GM10847 (cell line): ENCODE measurements around the gene IGSF21.

Experiments used
- POLR2A ChIP-seq: IDR thresholded peaks from 2 replicates; pipeline ENCODE4 v1.6.1; 2011; ENCODE audit not compliant: insufficient read length; ENCODE audit errors: extremely low read depth

The IGSF21 gene

DNA sequence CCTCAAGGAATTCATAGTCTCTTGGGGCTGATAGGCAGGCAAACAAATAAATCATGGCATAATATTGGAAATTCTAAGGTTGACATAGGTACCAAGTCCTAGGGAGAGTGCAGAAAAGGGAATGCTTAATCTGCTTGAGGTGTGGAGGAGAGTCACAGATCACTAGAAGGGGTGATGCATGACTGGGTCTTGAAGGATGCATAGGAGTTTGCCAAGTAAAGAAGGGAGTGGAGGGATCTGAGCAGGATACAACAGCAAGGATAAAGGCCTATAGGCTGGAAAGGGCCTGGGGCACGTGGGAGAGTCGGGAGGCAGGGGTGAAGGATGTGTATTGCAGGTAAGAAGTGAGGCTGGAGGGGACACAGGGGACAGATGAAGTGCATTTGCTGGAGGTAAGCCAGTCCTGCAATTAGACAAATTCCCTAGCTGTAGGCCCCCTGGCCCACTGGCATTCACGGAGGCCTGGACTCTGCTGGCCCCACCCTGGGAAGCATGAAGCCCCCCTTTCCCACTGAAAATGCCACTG lies 15.9 kb downstream of the IGSF21 start:
- no peak for TF ChIP-seq POLR2A

DNA sequence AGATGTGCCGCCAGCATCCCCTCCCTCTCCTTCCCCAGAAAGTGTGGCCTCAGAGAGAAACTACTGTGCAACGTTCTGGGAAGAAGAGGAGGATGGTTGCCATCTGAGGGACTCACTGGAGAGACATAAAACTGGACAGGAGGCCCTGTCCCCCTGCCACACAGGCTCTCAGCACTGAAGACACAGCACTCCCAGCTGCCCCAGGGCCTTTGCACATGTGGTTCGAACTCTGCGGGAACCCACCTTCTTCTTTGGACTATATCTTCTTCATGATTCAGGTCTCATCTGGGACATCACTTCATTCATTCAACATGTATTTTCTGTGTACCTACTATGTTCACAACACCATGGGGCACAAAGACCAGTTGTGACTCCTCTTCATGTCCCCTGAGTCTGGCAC lies 17.4 kb downstream of the IGSF21 start:
- TF ChIP-seq POLR2A = no peak

DNA sequence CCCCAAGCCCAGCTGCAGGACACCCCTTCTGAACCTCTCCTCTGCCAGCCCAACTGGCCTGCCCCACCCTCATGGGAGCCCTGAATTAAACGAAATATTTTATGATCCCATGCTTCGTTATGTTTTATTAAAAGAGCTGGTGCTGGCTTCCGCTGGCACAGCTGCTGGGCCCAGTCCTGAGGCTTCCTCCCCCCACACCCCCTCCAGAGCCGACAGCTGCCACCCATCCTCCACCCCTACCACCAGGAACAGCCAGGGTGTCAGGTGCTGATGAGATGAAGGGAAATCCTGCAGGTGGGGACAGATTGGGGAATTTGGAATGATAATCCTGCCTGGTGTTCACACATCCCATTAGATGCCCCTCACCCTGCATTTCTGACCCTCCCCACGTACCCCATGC lies 19.0 kb downstream of the IGSF21 start:
- TF ChIP-seq POLR2A = no peak

DNA sequence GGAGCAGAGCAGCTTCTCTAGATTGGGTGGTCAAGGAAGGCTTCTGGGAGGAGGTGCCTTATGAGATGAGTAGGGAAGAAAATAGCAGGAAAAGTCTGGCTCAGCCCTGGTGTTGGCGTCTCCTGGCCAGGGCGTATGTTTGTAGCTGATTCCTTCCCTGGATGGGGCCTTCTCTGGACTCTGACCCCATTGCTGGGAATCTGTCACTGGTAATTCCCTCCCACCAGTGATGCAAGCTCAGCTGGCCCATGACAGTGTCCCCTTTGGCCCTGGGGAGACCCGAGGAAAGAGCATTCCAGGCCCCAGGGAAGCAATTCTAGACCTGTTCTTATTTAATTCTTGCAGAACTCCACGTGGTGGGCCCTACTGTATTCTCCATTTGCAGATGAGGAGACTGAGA lies 20.7 kb downstream of the IGSF21 start:
- TF ChIP-seq POLR2A = no peak

DNA sequence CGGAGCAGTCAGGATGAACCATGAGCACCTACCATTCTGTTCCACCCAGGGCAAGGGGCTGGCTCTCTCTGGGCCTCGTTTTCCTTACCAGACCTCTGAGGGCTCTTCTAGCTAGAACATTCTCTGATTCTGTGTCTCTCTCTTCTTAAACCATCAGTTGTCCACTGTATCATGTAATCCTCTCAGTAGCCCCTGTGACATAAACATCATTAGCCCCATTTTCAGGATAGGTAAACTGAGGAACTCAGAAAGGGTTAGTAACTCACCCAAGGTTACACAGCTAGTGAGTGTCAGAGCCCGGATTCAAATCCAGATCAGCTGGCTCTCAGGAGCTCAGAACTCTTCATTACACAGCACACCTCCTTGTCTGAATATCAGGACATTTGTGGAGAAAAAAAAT lies 22.8 kb downstream of the IGSF21 start:
- TF ChIP-seq POLR2A = no peak

DNA sequence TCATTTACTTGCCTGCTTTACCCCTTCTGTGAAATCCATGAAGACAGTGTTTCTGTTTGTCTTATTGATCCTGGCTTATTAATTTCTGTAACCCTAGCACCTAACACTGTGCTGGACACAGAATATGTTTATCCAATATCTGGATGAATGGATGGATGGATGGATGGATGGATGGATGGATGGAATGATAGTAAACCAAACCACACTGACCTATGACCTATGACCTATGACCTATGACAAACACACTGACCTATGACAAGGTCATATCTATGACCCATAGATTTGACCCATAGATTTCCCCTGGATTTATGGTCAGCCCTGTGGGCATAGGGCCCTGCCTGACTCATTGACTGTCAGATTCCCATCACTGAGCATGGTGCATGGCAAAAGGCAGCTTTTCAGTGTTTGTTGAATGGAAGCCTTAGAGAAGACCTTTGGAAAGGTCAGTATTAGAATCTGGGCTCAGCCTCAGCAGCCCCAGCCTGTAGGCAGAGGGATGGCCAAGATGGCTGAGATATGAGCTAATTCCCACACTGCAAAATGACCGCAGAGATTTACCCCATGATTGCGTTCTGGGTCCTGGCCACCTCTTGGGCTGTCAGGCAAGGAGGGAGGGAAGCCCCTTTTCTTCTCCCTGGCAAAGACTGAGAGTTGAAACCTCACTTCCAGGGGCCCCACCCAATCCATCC lies 24.6 kb downstream of the IGSF21 start:
- TF ChIP-seq POLR2A = no peak

DNA sequence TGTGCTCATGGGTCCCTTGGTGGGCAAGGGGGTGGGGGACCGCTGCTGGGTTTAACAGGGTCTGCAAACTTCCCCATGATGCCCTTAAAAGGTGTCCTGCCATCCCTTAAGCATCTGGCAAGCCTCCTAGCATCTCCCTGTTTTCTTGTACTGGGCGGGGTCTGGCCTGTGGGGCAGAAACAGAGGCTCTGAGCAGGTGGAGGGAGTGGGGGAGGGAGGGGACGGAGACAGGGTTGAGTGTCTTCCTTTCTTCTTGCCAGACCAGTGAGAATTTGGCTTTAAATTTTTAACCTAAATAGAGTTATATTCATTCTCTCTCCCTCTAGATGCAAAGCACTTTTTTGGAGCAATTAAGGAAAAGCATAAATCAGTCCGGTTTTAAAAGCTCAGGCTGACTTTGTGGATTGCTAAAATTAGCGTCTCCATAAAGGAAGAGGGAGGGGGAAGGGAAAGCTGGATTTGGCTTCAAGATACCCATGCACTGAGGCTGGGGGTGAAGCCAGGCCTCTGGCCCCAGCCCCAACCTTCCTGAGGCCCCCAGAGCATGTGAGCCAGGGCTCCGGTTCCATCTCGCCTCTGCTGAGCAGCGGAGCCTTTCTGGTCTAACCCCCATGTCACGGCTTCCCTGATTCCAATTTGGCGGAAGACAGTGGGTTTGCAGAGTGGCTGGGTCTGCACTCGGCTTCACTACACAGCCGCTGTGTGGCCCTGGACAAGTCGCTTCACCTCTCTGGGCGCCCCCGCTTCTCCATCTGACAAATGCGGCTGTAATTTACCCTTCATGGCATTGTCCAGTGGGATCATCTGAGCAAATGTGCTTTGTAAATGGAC lies 25.3 kb downstream of the IGSF21 start:
- TF ChIP-seq POLR2A = no peak

DNA sequence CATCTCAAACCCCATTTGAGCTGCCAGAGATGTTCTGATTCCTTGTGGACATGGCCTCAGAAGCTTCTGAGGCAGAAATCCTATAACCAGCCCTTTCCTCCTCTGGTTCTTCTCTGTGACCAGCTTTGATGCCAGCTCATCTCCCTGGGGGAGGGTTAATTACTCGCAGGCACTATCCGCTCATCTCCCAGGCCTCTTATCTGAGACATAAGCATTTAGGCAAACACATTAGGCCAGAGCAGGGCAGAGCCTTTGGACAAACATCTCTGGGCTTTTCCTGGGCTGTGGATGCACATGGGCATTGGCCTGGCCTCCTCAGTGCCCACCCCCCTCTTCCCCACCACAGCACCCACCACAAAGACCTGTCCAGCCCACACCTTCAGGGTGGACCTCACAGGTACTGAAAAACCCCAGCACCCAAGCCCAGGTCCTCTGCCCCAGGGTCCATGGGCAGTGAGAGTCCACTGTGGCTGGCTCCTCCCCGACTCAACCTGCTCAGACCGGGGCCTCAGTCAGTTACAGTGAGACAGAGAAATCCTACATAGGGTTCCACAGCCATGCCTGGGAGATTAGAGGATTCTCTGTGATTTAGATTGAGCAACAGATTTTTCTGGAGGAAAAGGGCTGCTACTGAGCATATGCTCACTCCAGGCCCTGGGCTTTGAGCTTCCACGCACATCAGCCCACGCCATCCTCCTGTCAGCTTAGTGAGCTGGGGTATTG lies 26.9 kb downstream of the IGSF21 start:
- TF ChIP-seq POLR2A = no peak

DNA sequence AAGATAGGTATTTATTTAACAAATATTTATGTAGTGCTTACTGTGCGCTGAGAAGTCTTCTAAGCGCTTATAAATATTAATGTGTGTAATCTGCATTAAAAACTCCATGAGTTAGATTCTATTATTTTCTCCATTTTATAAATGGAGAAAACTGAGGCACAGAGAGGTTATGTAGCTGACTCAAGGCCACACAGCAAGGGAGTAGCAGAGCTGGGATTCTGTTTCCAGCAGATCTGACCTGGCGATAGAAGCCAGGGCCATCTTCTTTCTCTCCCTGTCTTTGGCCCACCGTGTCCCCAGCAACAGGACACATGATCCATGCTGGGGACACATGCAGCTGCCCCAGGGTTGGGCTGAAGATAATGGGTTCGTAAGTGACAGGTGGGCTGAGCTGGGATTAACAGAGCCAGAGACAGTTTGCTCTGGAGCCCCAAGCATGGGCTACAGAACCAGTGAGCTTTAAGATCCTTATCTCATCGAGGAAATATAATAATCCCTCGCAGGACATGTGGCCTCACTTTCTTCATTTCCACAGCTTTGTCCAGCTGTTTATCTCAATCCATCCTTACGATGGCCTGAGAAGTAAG lies 30.3 kb downstream of the IGSF21 start:
- no peak for TF ChIP-seq POLR2A

DNA sequence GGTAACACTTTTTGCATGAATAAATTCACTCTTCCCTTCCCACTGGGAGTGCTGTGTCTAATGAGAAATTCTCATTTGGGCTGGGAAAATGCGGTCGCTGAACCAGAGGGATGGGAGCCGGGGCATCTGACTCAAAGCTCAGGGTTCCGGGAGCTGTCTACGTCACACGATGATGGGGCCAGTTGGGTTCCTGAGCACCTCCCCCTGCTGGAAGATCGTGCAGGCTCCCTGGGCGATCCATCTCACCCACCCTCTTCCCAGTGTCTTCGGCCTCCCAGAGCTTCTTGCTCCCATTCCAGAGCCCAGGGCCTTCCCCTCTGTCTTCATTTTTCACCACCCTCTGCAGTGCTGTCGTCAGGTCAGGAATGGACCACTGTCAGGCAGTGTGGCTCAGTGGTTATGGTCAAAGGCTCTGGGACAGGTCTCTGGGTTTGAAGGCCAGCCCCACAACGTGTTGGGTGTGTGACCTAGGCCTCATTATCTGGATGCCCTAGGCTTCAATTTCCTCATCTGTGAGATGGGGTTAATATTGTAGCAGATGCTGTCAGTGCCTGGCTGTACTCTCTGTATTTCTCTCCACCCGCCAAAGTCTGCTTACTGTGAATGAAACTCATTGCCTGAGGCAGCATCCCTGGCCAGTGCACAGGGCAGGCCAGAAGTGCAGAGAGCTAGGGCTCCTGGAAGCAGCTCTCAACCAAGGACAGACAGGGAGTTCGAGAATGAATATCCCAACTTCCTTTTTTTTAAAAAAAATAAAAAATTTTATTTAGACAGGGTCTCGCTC lies 31.8 kb downstream of the IGSF21 start:
- TF ChIP-seq POLR2A = no peak

DNA sequence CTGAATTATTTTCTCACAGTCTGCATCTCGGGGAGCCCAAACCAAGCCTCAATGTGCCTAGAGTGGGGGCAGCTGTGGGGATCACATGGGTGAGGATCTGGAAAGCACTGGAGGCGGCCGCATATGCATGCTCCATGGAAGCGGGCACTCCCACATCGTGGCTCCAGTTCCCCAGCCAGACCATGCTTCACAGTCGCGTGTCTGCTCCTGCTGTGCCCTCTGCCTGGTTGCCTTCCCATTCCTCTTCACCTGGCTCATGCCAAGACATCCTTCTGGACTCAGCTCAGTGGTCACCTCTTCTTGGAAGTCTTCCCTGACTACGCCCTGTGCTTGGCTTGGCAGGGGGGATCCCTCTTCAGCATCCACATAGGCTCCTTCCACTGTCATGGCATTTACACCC lies 32.8 kb downstream of the IGSF21 start:
- no peak for TF ChIP-seq POLR2A

DNA sequence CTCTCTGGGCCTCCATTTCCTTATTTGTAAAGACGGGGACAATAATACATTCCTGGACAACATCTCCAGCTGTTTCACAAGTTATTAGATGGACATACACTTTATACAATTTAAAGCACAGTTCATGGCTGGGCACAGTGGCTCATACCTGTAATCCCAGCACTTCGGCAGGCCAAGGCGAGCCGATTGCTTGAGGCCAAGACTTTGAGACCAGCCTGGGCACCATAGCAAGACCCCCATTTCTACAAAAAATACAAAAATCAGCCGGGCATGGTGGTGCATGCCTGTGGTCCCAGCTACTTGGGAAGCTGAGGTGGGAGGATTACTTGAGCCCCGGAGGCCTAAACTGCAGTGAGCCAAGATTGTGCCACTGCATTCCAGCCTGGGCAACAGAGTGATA lies 34.1 kb downstream of the IGSF21 start:
- TF ChIP-seq POLR2A = no peak

DNA sequence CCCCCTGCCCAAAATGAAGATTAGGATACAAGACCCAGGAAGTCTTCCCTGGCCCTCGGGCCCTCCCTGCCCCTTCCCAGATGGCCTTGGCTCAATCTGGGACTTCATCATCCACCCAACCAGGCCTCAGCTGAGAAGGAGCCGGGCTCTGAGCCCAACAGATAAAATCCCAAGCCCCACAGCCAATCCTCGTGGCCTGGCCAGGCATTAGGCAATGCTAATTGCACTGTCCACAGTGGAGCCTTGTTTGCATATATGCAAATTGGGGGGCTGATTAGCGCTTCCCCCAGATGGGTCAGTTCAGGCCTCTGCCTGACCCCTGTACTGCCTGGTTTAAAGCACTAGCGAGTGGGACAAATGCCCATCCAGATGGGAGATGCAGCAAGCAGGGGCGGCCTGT lies 34.9 kb downstream of the IGSF21 start:
- no peak for TF ChIP-seq POLR2A

DNA sequence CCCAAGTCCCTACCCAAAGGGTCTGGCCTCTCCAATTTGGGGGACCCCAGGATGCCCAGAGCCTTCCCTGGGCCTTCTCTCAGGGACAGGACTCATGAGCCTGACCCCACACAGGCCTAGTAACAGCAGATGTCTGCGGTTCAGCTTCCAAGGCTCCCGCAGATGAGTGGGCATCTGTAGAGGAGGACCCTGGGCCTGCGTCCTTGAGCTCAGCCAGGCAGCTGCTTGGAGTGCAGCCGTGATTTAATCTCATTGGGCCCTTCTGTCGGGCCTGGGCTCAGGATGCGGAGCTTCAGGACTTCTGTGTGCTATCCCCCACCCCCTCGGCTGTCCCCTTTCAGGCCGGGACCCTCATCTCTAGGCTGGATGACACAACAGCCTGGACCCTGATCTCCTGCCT lies 35.4 kb downstream of the IGSF21 start:
- TF ChIP-seq POLR2A = no peak

DNA sequence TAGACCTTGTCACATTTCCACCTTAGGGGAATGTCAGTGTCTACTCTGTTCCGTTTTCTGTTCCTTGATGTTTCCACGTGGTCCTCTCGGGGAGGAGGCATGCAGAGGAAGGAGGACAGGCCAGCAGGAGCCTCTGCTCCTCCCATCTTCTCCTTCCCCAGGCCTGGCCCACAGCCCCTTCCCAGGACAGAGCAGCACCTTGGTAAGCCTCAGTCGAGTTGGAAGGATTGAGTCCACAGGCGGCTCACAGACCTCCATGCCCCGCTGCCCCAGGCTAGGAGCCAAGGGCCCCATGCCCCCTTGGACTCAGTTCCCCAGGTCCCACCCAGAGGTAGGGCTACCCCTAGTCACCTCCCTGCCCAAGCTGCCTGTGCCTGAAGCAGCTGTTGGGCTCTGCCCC lies 36.5 kb downstream of the IGSF21 start:
- no peak for TF ChIP-seq POLR2A
